Astrocyte of the cerebellum (primary cell): ENCODE measurements around the gene MAGOHB.
"Not testable (repeated sequence)": the region's sequence is repeated elsewhere in the genome, so short reads cannot be mapped to it uniquely, and the experiment has no call there.

Experiments used
- DNase-seq: peaks from one replicate; pipeline ENCODE4 v3.0.0-alpha.2; 2011; ENCODE audit warnings: low read depth
- H3K4me3 ChIP-seq: 2 replicates; pipeline ENCODE4 v1.5.1; 2011; ENCODE audit warnings: mild to moderate bottlenecking, low read depth, low read length, moderate library complexity
- CTCF ChIP-seq: IDR thresholded peaks from 2 replicates; pipeline ENCODE4 v1.5.1; 2012; ENCODE audit warnings: low read length, low read depth, moderate library complexity, mild to moderate bottlenecking; ENCODE audit errors: missing control alignments
- in situ Hi-C: cut with HindIII; loops from 2 replicates; pipeline ENCODE4 v1.10.0; 2017; ENCODE audit warnings: low sequenced_read_pairs

Gene MAGOHB

GRCh38 chr12:10613349-10614055 is at the start of gene MAGOHB:
Gene MAGOHB, minus strand, starts transcription at chr12:10613609. Its CDS starts 77 bp downstream, at chr12:10613532.
- peak; percentile 93 for DNase-seq
- no peak for TF ChIP-seq CTCF
- peak within 1 kb of the TSS; percentile 64 for H3K4me3 ChIP-seq
- in situ Hi-C loops: no loop called here

GRCh38 chr12:10661338-10661737 is 47.9 kb upstream of the MAGOHB start:
- no peak for TF ChIP-seq CTCF
- no peak for DNase-seq
- in situ Hi-C loops: no loop called here
- no peak overlapping the region for H3K4me3 ChIP-seq

GRCh38 chr12:10654003-10654402 is 40.6 kb upstream of the MAGOHB start:
- TF ChIP-seq CTCF: no peak
- DNase-seq: no peak
- no peak overlapping the region for H3K4me3 ChIP-seq
- in situ Hi-C loops: no loop called here

- in situ Hi-C loops: no loop called here
- DNase-seq: no peak
- no peak for TF ChIP-seq CTCF
Observed at GRCh38 chr12:10652192-10652591, 38.8 kb upstream of the MAGOHB start.

GRCh38 chr12:10646576-10646975 is 33.2 kb upstream of the MAGOHB start:
- DNase-seq, H3K4me3 ChIP-seq, in situ Hi-C loops: not testable (repeated sequence)

More at GRCh38 chr12:10652192-10652591, 38.8 kb upstream of the MAGOHB start:
- H3K4me3 ChIP-seq: no peak overlapping the region

GRCh38 chr12:10645910-10646309 is 32.5 kb upstream of the MAGOHB start:
- no peak for DNase-seq
- no peak for TF ChIP-seq CTCF
- in situ Hi-C loops: no loop called here
- H3K4me3 ChIP-seq: no peak overlapping the region

- in situ Hi-C loops: no loop called here
- TF ChIP-seq CTCF: no peak
Observed at GRCh38 chr12:10641735-10642500, 28.5 kb upstream of the MAGOHB start.

More at GRCh38 chr12:10641735-10642500, 28.5 kb upstream of the MAGOHB start:
- H3K4me3 ChIP-seq: no peak overlapping the region
- DNase-seq: no peak
